Gastroesophageal sphincter (tissue), 4 donors: Measurements from ENCODE around the gene UEVLD. TPM values are rescaled to one million over a fixed set of nuclear protein-coding genes. Genes with fewer than 3 reads are reported as not detected.

ENCODE experiments used
- ATAC-seq: fragments of 150-250 bp; one replicate; pipeline ENCODE4 v1.9.1; 2016; ENCODE audit warnings: mild to moderate bottlenecking, moderate library complexity
- H3K27ac ChIP-seq, 4 donors: fragments of 200-600 bp; sonication (generic) in 3 of 4; 1 replicate in 3 of 4; 2 replicates in 1 of 4; pipeline ENCODE4 v1.5.1; 2016 to 2019
- H3K27me3 ChIP-seq: fragments of 200-600 bp; sonication (generic); one replicate; pipeline ENCODE4 v1.5.1; 2019
- H3K36me3 ChIP-seq, 2 donors: fragments of 200-600 bp; sonication (generic); one replicate each; pipeline ENCODE4 v1.5.1; 2019; ENCODE audit warnings: control low read depth in 1 of 2
- H3K4me1 ChIP-seq, 3 donors: fragments of 200-600 bp; sonication (generic); 1 replicate in 2 of 3; 2 replicates in 1 of 3; pipeline ENCODE4 v1.5.1; 2016 to 2019; ENCODE audit warnings: control low read depth in 2 of 3
- H3K4me3 ChIP-seq, 2 donors: fragments of 200-600 bp; sonication (generic); one replicate each; pipeline ENCODE4 v1.5.1; 2019; ENCODE audit warnings: mild to moderate bottlenecking in 1 of 2, moderate library complexity in 1 of 2
- H3K9me3 ChIP-seq, 3 donors: fragments of 200-600 bp; sonication (generic); one replicate each; pipeline ENCODE4 v1.5.1; 2017 to 2019; ENCODE audit warnings: control low read depth in 2 of 3
- CTCF ChIP-seq, 4 experiments: fragments of 200-600 bp in 2 of 4; fragments of 450-650 bp in 2 of 4; sonication (generic) in 1 of 4; IDR thresholded peaks; one replicate each; pipeline ENCODE4 v1.5.1; 2017 to 2019; ENCODE audit warnings: antibody characterized with exemption in 4 of 4, mild to moderate bottlenecking in 2 of 4, moderate library complexity in 2 of 4
- EP300 ChIP-seq: sonication (generic); formaldehyde crosslinking; IDR thresholded peaks from one replicate; pipeline ENCODE4 v1.6.1; 2017; ENCODE audit warnings: antibody characterized with exemption, mild to moderate bottlenecking
- POLR2A ChIP-seq, 2 donors: fragments of 450-650 bp; IDR thresholded peaks; one replicate each; pipeline ENCODE4 v1.6.1; 2017; ENCODE audit warnings: antibody characterized with exemption in 2 of 2, mild to moderate bottlenecking in 2 of 2, moderate library complexity in 1 of 2
- POLR2AphosphoS5 ChIP-seq: sonication (generic); formaldehyde crosslinking; IDR thresholded peaks from one replicate; pipeline ENCODE4 v1.6.1; 2017; ENCODE audit warnings: antibody characterized with exemption
- WGBS, 2 donors: methylation state at CpG; one replicate each; pipeline ENCODE4 v1.1.5; 2018; ENCODE audit warnings: low coverage in 1 of 2; 5-methylcytosine and 5-hydroxymethylcytosine counted together
- total RNA-seq, 4 donors: library from RNA; depleted of rRNA; stranded (reverse); fragments of >200 nt; gene quantifications; one replicate each; pipeline ENCODE4 v1.1.0, GENCODE V29; 2016

UEVLD gene
- total RNA-seq, 4 donors from 2014 or later, result 33.7 to 45.6 (median 38.9) TPM

GRCh38 chr11:18536209-18536608 is 52.3 kb downstream of the UEVLD start:
- Histone ChIP-seq H3K9me3 (no peaks in the 10 kb centered on the region), H3K36me3 (peaks cover 0 to 66% of the 10 kb centered on the region in 2 donors)

GRCh38 chr11:18534245-18534644 is 54.3 kb downstream of the UEVLD start:
- ATAC-seq, result no peak
- H3K9me3 ChIP-seq, result no peaks in the 10 kb centered on the region
- H3K4me1 ChIP-seq, result no peaks in the 10 kb centered on the region
- no peak overlapping the region for H3K4me3 ChIP-seq
- no peak for TF ChIP-seq CTCF (IDR thresholded peaks at IDR 0.05)
- TF ChIP-seq POLR2AphosphoS5, result no peak
- WGBS, 2 donors, result 67 to 73% methylated on average over 1 of the region's 1 CpG
- no peaks in the 10 kb centered on the region for H3K27me3 ChIP-seq
- H3K36me3 ChIP-seq, result peaks cover 0 to 75% of the 10 kb centered on the region in 2 donors
- H3K27ac ChIP-seq, result no peak overlapping the region

More at GRCh38 chr11:18536209-18536608, 52.3 kb downstream of the UEVLD start:
- Histone ChIP-seq H3K27me3 (no peaks in the 10 kb centered on the region), H3K4me3 (no peak overlapping the region), H3K27ac (no peak overlapping the region), H3K4me1 (no peaks in the 10 kb centered on the region)
- no peak for ATAC-seq
- 69 to 79% methylated on average over 1 of the region's 1 CpG for WGBS, 2 donors
- TF ChIP-seq CTCF (IDR thresholded peaks at IDR 0.05) (no peak), POLR2A (IDR thresholded peaks at IDR 0.05) (no peak)

GRCh38 chr11:18533365-18533764 is 55.2 kb downstream of the UEVLD start:
- ATAC-seq, result no peak
- Histone ChIP-seq H3K4me3 (no peak overlapping the region), H3K27ac (no peak overlapping the region), H3K36me3 (peaks cover 0 to 75% of the 10 kb centered on the region in 2 donors), H3K4me1 (peaks cover 0 to 4% (median 0%) of the 10 kb centered on the region in 3 donors), H3K27me3 (no peaks in the 10 kb centered on the region), H3K9me3 (no peaks in the 10 kb centered on the region)
- TF ChIP-seq POLR2A (IDR thresholded peaks at IDR 0.05), result no peak
- TF ChIP-seq CTCF (IDR thresholded peaks at IDR 0.05), result no peak
- no peak for TF ChIP-seq POLR2AphosphoS5
- no peak for TF ChIP-seq EP300
- WGBS, 2 donors, result 83 to 93% methylated on average over 3 of the region's 3 CpGs

- H3K4me1 ChIP-seq, result peaks cover 0 to 48% (median 4%) of the 10 kb centered on the region in 3 donors
- peaks cover 0 to 22% of the 10 kb centered on the region in 2 donors for H3K36me3 ChIP-seq
- H3K27me3 ChIP-seq, result no peaks in the 10 kb centered on the region
- H3K9me3 ChIP-seq, result no peaks in the 10 kb centered on the region
- H3K27ac ChIP-seq, result peak overlapping the region; percentile 91 to 95 (median 92)
- TF ChIP-seq EP300 (no peak), POLR2A (IDR thresholded peaks at IDR 0.05) (no peak), CTCF (IDR thresholded peaks at IDR 0.05) (no peak), POLR2AphosphoS5 (no peak)
- ATAC-seq, result no peak
- H3K4me3 ChIP-seq, result peak overlapping the region; percentile 86 to 94
- WGBS, 2 donors, result 20 to 48% methylated on average over 5 of the region's 5 CpGs
These were observed 61.0 kb downstream of the UEVLD start for GRCh38 chr11:18527512-18527911.

GRCh38 chr11:18526521-18527296 is 61.8 kb downstream of the UEVLD start, which contains the start of gene TSG101:
Gene TSG101 (minus strand): TSS chr11:18526942. CDS start chr11:18526816, 126 bp downstream.
- peak; percentile 95 for TF ChIP-seq POLR2AphosphoS5
- peak; percentile 72 to 89 for TF ChIP-seq POLR2A (IDR thresholded peaks at IDR 0.05)
- no peak for TF ChIP-seq EP300
- peak in 1 of 4 experiments; percentile 15 for TF ChIP-seq CTCF (IDR thresholded peaks at IDR 0.05)
- H3K36me3 ChIP-seq, result peaks cover 0 to 15% of the 10 kb centered on the region in 2 donors
- WGBS, 2 donors, result 0% methylated on average over 12 to 14 of the region's 57 CpGs
- H3K27me3 ChIP-seq, result no peaks in the 10 kb centered on the region
- no peaks in the 10 kb centered on the region for H3K9me3 ChIP-seq
- peak within 1 kb of the TSS; percentile 91 to 95 (median 92) for H3K27ac ChIP-seq
- peak; percentile 98 for ATAC-seq
- H3K4me1 ChIP-seq, result peaks cover 0 to 56% (median 4%) of the 10 kb centered on the region in 3 donors
- H3K4me3 ChIP-seq, result peak within 1 kb of the TSS; percentile 86 to 94
